Kidney epithelial cell (primary cell): ENCODE data around the gene C19orf81. TPM values are rescaled to one million over a fixed set of nuclear protein-coding genes. Genes with fewer than 3 reads are reported as not detected.

Experiments
- DNase-seq: peaks from one replicate; pipeline ENCODE4 v3.0.0-alpha.2; 2010; ENCODE audit warnings: low read depth
- H3K27me3 ChIP-seq: 2 replicates; pipeline ENCODE4 v1.6.0; 2011; ENCODE audit warnings: low read length; ENCODE audit not compliant: control insufficient read depth, insufficient read depth
- H3K36me3 ChIP-seq: 2 replicates; pipeline ENCODE4 v1.5.1; 2011; ENCODE audit warnings: low read length; ENCODE audit not compliant: control insufficient read depth, insufficient read depth
- H3K4me3 ChIP-seq: 2 replicates; pipeline ENCODE4 v1.5.1; 2011; ENCODE audit warnings: low read depth, mild to moderate bottlenecking, control low read depth, low read length
- total RNA-seq: library from RNA; depleted of rRNA; stranded (reverse); fragments of >200 nt; gene quantifications from 2 replicates; pipeline ENCODE4 v1.2.3, GENCODE V29; 2015
- TF ChIP-seq, protein P1 (sequence below): IDR thresholded peaks from 2 replicates; pipeline ENCODE4 v1.5.1; 2011; ENCODE audit warnings: mild to moderate bottlenecking, moderate library complexity, low read length, control low read depth, inconsistent platforms; ENCODE audit not compliant: insufficient read depth, poor library complexity, severe bottlenecking

C19orf81 gene
- total RNA-seq, 1 donor from 2014 or later = 16.5 TPM

DNA sequence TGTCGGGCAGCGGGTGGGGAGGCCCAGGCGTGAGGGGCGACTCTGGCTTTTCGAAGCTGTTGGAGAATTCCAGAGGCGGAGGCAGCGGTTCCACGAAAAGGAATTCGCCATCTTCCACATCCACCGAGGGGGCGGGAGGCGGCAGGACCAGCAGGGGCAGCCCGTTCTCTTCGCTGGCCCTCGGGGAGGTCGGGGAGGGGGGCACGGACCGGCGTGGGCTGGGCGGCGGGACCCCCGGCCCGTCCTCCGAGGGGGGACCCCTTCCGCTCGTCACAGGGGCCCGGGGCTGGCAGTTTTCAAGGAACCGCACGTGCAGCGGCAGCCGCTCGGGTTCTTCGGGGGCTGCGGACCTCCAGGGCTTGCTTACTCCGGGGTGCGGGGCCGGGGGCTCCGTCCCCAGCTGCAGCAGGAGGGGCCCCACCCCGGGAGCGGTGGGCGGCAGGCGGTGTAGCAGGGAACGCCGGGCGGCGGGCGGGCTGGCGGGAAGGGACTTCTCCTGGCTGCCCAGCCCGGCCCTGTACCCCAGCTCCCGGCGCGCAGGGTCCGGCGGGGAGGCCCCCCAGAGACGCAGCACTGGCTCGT lies 18.0 kb downstream of the C19orf81 start:
- H3K27me3 ChIP-seq = peaks cover 50% of the 10 kb centered on the region
- TF ChIP-seq, protein P1, sequence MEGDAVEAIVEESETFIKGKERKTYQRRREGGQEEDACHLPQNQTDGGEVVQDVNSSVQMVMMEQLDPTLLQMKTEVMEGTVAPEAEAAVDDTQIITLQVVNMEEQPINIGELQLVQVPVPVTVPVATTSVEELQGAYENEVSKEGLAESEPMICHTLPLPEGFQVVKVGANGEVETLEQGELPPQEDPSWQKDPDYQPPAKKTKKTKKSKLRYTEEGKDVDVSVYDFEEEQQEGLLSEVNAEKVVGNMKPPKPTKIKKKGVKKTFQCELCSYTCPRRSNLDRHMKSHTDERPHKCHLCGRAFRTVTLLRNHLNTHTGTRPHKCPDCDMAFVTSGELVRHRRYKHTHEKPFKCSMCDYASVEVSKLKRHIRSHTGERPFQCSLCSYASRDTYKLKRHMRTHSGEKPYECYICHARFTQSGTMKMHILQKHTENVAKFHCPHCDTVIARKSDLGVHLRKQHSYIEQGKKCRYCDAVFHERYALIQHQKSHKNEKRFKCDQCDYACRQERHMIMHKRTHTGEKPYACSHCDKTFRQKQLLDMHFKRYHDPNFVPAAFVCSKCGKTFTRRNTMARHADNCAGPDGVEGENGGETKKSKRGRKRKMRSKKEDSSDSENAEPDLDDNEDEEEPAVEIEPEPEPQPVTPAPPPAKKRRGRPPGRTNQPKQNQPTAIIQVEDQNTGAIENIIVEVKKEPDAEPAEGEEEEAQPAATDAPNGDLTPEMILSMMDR = no peak
- no peaks in the 10 kb centered on the region for H3K36me3 ChIP-seq
- H3K4me3 ChIP-seq = no peak overlapping the region
- no peak for DNase-seq

DNA sequence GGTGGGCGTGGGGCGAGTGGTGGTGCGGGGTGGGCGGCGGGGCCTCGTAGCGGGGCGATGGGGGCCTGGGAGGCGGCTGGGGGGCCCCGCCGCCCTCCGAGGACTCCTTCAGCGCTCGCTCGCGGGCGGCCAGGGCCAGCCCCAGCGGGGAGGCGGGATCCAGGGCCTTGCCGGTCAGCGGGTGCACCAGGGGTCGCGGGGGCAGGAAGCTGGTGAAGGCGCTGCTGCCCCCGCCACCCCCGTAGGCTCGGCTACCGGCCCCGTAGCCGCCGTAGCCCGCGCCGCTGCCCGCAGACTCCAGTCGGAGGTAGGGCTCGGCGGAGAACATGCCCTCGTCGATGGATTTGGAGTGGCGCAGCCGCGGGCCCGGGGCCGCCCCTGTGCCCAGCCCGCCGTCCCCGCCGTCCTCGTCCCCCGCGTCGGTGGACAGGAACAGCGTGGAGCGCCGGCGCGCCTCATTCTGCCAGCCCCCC lies 18.6 kb downstream of the C19orf81 start:
- no peak for DNase-seq
- Histone ChIP-seq H3K36me3 (no peaks in the 10 kb centered on the region), H3K27me3 (peaks cover 49% of the 10 kb centered on the region), H3K4me3 (no peak overlapping the region)
- TF ChIP-seq, protein P1 = no peak

DNA sequence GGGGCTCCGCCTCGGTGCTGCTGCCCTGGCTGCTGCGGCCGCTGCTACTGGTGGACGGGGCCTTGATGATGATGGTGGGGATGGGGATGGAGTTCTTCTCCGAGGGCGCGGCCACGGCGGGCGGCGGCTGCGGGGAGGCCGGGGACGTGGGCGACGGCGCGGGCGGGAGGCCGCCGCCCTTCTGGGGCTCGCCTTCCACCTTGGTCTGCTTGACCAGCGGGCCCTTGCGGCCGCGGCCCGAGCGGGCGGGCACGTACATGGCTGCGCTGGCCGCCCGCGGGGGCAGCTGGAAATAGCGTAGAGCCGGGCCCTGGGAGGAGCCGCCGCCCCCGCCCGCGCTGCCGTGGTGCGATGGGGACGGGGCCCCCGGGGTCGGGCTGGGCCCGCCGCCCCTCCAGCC lies 19.2 kb downstream of the C19orf81 start:
- DNase-seq = no peak
- Histone ChIP-seq H3K27me3 (peaks cover 47% of the 10 kb centered on the region), H3K4me3 (no peak overlapping the region), H3K36me3 (no peaks in the 10 kb centered on the region)
- TF ChIP-seq, protein P1 = no peak

DNA sequence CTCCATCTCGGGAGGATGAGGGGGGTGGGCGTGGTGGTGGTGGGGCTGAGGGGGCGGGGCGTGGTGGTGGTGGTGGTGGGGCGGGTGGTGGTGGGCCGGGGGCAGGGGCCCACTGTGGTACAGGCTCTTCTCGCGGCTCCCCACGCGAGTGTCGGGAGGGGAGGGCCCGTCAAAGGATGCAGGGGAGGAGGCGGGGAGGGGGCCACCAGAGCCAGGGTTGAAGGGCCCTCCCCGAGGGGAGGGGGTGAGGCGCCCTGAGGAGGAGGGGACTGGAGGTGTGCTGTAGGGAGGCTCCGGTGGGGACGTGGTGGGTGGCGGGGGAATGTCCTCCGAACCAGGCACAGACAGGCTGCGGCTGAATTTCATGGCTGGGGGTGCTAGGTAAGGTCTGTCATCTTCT lies 19.6 kb downstream of the C19orf81 start:
- H3K36me3 ChIP-seq = no peaks in the 10 kb centered on the region
- peaks cover 47% of the 10 kb centered on the region for H3K27me3 ChIP-seq
- H3K4me3 ChIP-seq = no peak overlapping the region
- no peak for DNase-seq
- TF ChIP-seq, protein P1 = no peak

DNA sequence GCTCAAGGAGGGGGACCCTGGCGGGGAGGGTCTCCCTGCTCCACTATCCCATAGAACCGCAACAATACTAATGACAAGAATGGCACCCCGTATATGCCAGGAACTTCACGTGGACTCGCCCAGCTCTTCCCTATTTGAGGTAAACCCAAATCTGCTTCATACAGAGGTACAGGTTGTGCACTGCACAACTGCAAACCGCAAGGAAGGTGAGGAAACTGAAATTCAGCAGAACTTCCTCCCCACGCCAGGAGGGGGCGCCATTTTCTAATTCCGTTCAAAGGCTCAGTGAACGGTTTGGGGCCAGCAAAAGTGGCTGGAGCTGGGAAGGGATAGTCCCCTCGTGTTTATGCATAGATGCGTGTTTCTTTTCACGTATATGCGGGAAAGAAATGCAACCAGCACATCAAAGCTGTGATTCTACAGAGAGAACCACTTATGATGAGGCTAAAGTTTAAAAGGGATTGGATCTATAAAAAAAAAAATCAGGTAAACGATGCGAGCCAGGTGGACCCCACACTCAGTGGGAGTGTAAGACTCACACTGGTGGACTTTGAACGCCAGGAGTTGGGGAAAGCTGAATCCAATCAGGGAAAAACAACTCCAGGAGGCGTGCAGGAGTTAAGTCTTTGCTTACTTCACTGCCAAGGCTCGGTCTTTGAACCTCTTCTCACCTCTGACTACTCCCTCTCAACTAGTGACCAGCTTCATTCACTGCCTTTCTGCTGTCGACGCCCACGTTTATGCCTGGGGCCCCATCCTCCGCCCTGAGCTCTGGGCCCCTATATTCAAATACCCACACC lies 20.3 kb downstream of the C19orf81 start:
- TF ChIP-seq, protein P1 = peak; percentile 80
- DNase-seq = no peak
- Histone ChIP-seq H3K27me3 (peaks cover 47% of the 10 kb centered on the region), H3K36me3 (no peaks in the 10 kb centered on the region), H3K4me3 (no peak overlapping the region)
